ENCODE measurements around the gene TRAPPC2L.

DNA sequence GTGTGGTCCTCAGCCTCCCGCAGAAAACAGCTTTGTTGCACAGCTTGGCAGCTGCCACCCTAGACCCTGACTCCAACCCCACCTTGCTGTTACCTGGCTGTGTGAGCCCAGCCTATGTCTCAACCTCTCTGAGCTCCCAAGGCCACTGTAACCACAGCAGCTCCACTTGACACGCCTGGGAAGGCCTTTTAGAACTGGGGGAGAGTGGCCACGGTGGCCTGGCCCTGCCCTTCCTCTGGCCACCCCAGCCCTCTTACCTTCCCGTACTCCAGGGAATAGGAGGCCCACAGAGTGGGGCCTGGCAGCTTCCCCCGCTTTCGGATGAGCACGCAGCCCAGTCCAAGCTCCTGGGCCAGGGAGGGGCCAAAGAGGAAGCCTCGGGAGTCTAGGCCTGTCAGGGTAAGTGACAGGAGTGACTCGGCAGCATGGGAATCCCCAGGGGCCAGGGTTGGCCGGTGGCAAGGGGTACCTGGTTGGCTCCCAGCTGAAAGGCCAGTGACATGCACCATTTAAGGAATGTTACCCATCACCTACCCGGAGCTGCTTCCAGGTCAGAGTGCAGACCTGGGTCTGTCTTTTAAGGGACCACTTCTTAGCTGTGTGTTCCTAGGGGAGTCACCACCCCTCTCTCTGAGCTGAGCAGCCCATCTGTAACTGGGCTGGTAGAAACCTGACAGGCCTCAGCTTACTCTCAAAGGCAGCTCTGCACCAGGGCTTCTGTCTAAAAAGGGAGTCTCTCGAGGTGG, 46.6 kb upstream of the TRAPPC2L start:
- TF ChIP-seq POLR2AphosphoS5 (IDR thresholded peaks at IDR 0.05) (no peak), POLR2A (IDR thresholded peaks at IDR 0.05) (no peak)
- TF ChIP-seq, protein P1, sequence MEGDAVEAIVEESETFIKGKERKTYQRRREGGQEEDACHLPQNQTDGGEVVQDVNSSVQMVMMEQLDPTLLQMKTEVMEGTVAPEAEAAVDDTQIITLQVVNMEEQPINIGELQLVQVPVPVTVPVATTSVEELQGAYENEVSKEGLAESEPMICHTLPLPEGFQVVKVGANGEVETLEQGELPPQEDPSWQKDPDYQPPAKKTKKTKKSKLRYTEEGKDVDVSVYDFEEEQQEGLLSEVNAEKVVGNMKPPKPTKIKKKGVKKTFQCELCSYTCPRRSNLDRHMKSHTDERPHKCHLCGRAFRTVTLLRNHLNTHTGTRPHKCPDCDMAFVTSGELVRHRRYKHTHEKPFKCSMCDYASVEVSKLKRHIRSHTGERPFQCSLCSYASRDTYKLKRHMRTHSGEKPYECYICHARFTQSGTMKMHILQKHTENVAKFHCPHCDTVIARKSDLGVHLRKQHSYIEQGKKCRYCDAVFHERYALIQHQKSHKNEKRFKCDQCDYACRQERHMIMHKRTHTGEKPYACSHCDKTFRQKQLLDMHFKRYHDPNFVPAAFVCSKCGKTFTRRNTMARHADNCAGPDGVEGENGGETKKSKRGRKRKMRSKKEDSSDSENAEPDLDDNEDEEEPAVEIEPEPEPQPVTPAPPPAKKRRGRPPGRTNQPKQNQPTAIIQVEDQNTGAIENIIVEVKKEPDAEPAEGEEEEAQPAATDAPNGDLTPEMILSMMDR (IDR thresholded peaks at IDR 0.05), result no peak
